HG02759 (cell line): Measurements from ENCODE around the gene CFAP299.
"Not testable (repeated sequence)": the region's sequence is repeated elsewhere in the genome, so short reads cannot be mapped to it uniquely, and the experiment has no call there.

Experiments
- ATAC-seq: cut with Tn5 transposase; IDR thresholded peaks from one replicate; pipeline ENCODE4 v1.9.1; 2021; ENCODE audit warnings: mild to moderate bottlenecking, moderate library complexity; ENCODE audit not compliant: unreplicated experiment

Gene CFAP299

GRCh38 chr4:80335554-80336358 is at the start of gene CFAP299:
CFAP299 (plus strand) TSS chr4:80335730.
- ATAC-seq: peak; percentile 98

- ATAC-seq: no peak
Measured at GRCh38 chr4:80286451-80286850, 49.1 kb upstream of the CFAP299 start.

- ATAC-seq: not testable (repeated sequence)
Measured at GRCh38 chr4:80290665-80291064, 44.9 kb upstream of the CFAP299 start.

GRCh38 chr4:80294206-80294605 is 41.3 kb upstream of the CFAP299 start:
- ATAC-seq: no peak

GRCh38 chr4:80295336-80295735 is 40.2 kb upstream of the CFAP299 start:
- ATAC-seq: no peak

- ATAC-seq: no peak
Measured at GRCh38 chr4:80295826-80296225, 39.7 kb upstream of the CFAP299 start.

- no peak for ATAC-seq
Measured at GRCh38 chr4:80301884-80302283, 33.6 kb upstream of the CFAP299 start.

- ATAC-seq: no peak
Measured at GRCh38 chr4:80302616-80303223, 32.8 kb upstream of the CFAP299 start.

GRCh38 chr4:80305466-80305865 is 30.1 kb upstream of the CFAP299 start:
- no peak for ATAC-seq

- no peak for ATAC-seq
Measured at GRCh38 chr4:80306260-80306659, 29.3 kb upstream of the CFAP299 start.

- no peak for ATAC-seq
Measured at GRCh38 chr4:80307183-80307735, 28.3 kb upstream of the CFAP299 start.

GRCh38 chr4:80307774-80308465 is 27.6 kb upstream of the CFAP299 start:
- ATAC-seq: no peak

- no peak for ATAC-seq
Measured at GRCh38 chr4:80308466-80308822, 27.1 kb upstream of the CFAP299 start.

GRCh38 chr4:80309294-80310004 is 26.1 kb upstream of the CFAP299 start:
- no peak for ATAC-seq

- ATAC-seq: no peak
Measured at GRCh38 chr4:80311130-80311529, 24.4 kb upstream of the CFAP299 start.

- ATAC-seq: no peak
Measured at GRCh38 chr4:80312124-80312523, 23.4 kb upstream of the CFAP299 start.

GRCh38 chr4:80313627-80314026 is 21.9 kb upstream of the CFAP299 start:
- ATAC-seq: no peak

GRCh38 chr4:80315848-80316247 is 19.7 kb upstream of the CFAP299 start:
- ATAC-seq: not testable (repeated sequence)

- no peak for ATAC-seq
Measured at GRCh38 chr4:80321341-80321740, 14.2 kb upstream of the CFAP299 start.

- ATAC-seq: no peak
Measured at GRCh38 chr4:80321776-80322175, 13.8 kb upstream of the CFAP299 start.

- no peak for ATAC-seq
Measured at GRCh38 chr4:80322716-80323115, 12.8 kb upstream of the CFAP299 start.
